ENCODE measurements around the gene ZRANB1.
A peak's percentile ranks its signal among the peaks of the same experiment; 100 is the strongest.
"Not testable (repeated sequence)": the region's sequence is repeated elsewhere in the genome, so short reads cannot be mapped to it uniquely, and the experiment has no call there.

ZRANB1 gene

GRCh38 chr10:124911124-124912067 is 30.5 kb upstream of the ZRANB1 start:
- Histone ChIP-seq H3K27ac (ENCODE audit: low read depth, low read length) (peak overlapping the region; percentile 21; the same call in 1 of the 2 replicates), H3K4me3 (ENCODE audit: low read depth, low read length) (no peak overlapping the region), H3K36me3 (ENCODE audit: insufficient read depth, low read length) (no peaks in the 10 kb centered on the region), H3K27me3 (ENCODE audit: insufficient read depth, low read length) (no peaks in the 10 kb centered on the region), H2AFZ (ENCODE audit: low read length, unreplicated experiment) (peak overlapping the region; percentile 82), H3K79me2 (ENCODE audit: control insufficient read depth, insufficient read depth, low read length, unreplicated experiment) (no peaks in the 10 kb centered on the region), H3K4me1 (ENCODE audit: control insufficient read depth, insufficient read depth, low read length, unreplicated experiment) (peaks cover 33% of the 10 kb centered on the region)

- no peak overlapping the region for H3K4me3 ChIP-seq (ENCODE audit: low read depth, low read length)
- no peak overlapping the region for H3K27ac ChIP-seq (ENCODE audit: low read depth, low read length)
- peaks cover 26% of the 10 kb centered on the region for H3K4me1 ChIP-seq (ENCODE audit: control insufficient read depth, insufficient read depth, low read length, unreplicated experiment)
These were observed 29.6 kb upstream of the ZRANB1 start for GRCh38 chr10:124912101-124912886.

GRCh38 chr10:124913167-124913566 is 28.8 kb upstream of the ZRANB1 start:
- Histone ChIP-seq H3K36me3 (ENCODE audit: insufficient read depth, low read length) (no peaks in the 10 kb centered on the region), H3K27ac (ENCODE audit: low read depth, low read length) (no peak overlapping the region), H3K27me3 (ENCODE audit: insufficient read depth, low read length) (no peaks in the 10 kb centered on the region), H2AFZ (ENCODE audit: low read length, unreplicated experiment) (no peak overlapping the region), H3K4me1 (ENCODE audit: control insufficient read depth, insufficient read depth, low read length, unreplicated experiment) (peaks cover 20% of the 10 kb centered on the region), H3K4me3 (ENCODE audit: low read depth, low read length) (no peak overlapping the region), H3K79me2 (ENCODE audit: control insufficient read depth, insufficient read depth, low read length, unreplicated experiment) (peaks cover 11% of the 10 kb centered on the region)

More at GRCh38 chr10:124912101-124912886, 29.6 kb upstream of the ZRANB1 start:
- Histone ChIP-seq H3K27me3 (ENCODE audit: insufficient read depth, low read length) (no peaks in the 10 kb centered on the region), H3K36me3 (ENCODE audit: insufficient read depth, low read length) (no peaks in the 10 kb centered on the region), H2AFZ (ENCODE audit: low read length, unreplicated experiment) (no peak overlapping the region), H3K79me2 (ENCODE audit: control insufficient read depth, insufficient read depth, low read length, unreplicated experiment) (peaks cover 3% of the 10 kb centered on the region)

- not testable (repeated sequence) for H2AFZ ChIP-seq (ENCODE audit: low read length, unreplicated experiment); H3K4me3 ChIP-seq (ENCODE audit: low read depth, low read length); H3K27ac ChIP-seq (ENCODE audit: low read depth, low read length); H3K27me3 ChIP-seq (ENCODE audit: insufficient read depth, low read length); H3K36me3 ChIP-seq (ENCODE audit: insufficient read depth, low read length)
- Histone ChIP-seq H3K79me2 (ENCODE audit: control insufficient read depth, insufficient read depth, low read length, unreplicated experiment) (peaks cover 24% of the 10 kb centered on the region), H3K4me1 (ENCODE audit: control insufficient read depth, insufficient read depth, low read length, unreplicated experiment) (peaks cover 27% of the 10 kb centered on the region)
These were observed 27.5 kb upstream of the ZRANB1 start for GRCh38 chr10:124914398-124914797.

GRCh38 chr10:124916098-124916584 is 25.8 kb upstream of the ZRANB1 start:
- Histone ChIP-seq H2AFZ (ENCODE audit: low read length, unreplicated experiment) (peak overlapping the region; percentile 53), H3K36me3 (ENCODE audit: insufficient read depth, low read length) (no peaks in the 10 kb centered on the region), H3K4me3 (ENCODE audit: low read depth, low read length) (peak overlapping the region; percentile 81), H3K27me3 (ENCODE audit: insufficient read depth, low read length) (no peaks in the 10 kb centered on the region), H3K79me2 (ENCODE audit: control insufficient read depth, insufficient read depth, low read length, unreplicated experiment) (peaks cover 40% of the 10 kb centered on the region), H3K27ac (ENCODE audit: low read depth, low read length) (peak overlapping the region; percentile 56), H3K4me1 (ENCODE audit: control insufficient read depth, insufficient read depth, low read length, unreplicated experiment) (peaks cover 31% of the 10 kb centered on the region)

GRCh38 chr10:124916585-124917427 is 25.1 kb upstream of the ZRANB1 start:
- Histone ChIP-seq H3K27me3 (ENCODE audit: insufficient read depth, low read length) (no peaks in the 10 kb centered on the region), H3K79me2 (ENCODE audit: control insufficient read depth, insufficient read depth, low read length, unreplicated experiment) (peaks cover 46% of the 10 kb centered on the region), H3K4me3 (ENCODE audit: low read depth, low read length) (peak overlapping the region; percentile 81), H3K36me3 (ENCODE audit: insufficient read depth, low read length) (no peaks in the 10 kb centered on the region), H3K4me1 (ENCODE audit: control insufficient read depth, insufficient read depth, low read length, unreplicated experiment) (peaks cover 30% of the 10 kb centered on the region), H2AFZ (ENCODE audit: low read length, unreplicated experiment) (peak overlapping the region; percentile 90), H3K27ac (ENCODE audit: low read depth, low read length) (peak overlapping the region; percentile 86)

GRCh38 chr10:124917428-124918190 is 24.3 kb upstream of the ZRANB1 start:
- H3K27ac ChIP-seq (ENCODE audit: low read depth, low read length): peak overlapping the region; percentile 81
- H3K36me3 ChIP-seq (ENCODE audit: insufficient read depth, low read length): no peaks in the 10 kb centered on the region
- H3K27me3 ChIP-seq (ENCODE audit: insufficient read depth, low read length): no peaks in the 10 kb centered on the region
- H3K4me1 ChIP-seq (ENCODE audit: control insufficient read depth, insufficient read depth, low read length, unreplicated experiment): peaks cover 27% of the 10 kb centered on the region
- peaks cover 52% of the 10 kb centered on the region for H3K79me2 ChIP-seq (ENCODE audit: control insufficient read depth, insufficient read depth, low read length, unreplicated experiment)
- H2AFZ ChIP-seq (ENCODE audit: low read length, unreplicated experiment): peak overlapping the region; percentile 90
- peak overlapping the region; percentile 81 for H3K4me3 ChIP-seq (ENCODE audit: low read depth, low read length)

- H2AFZ ChIP-seq (ENCODE audit: low read length, unreplicated experiment): no peak overlapping the region
- peak overlapping the region; percentile 81 for H3K4me3 ChIP-seq (ENCODE audit: low read depth, low read length)
- H3K27ac ChIP-seq (ENCODE audit: low read depth, low read length): peak overlapping the region; percentile 81
- H3K4me1 ChIP-seq (ENCODE audit: control insufficient read depth, insufficient read depth, low read length, unreplicated experiment): peaks cover 27% of the 10 kb centered on the region
- H3K27me3 ChIP-seq (ENCODE audit: insufficient read depth, low read length): no peaks in the 10 kb centered on the region
- H3K36me3 ChIP-seq (ENCODE audit: insufficient read depth, low read length): no peaks in the 10 kb centered on the region
- H3K79me2 ChIP-seq (ENCODE audit: control insufficient read depth, insufficient read depth, low read length, unreplicated experiment): peaks cover 59% of the 10 kb centered on the region
These were observed 23.6 kb upstream of the ZRANB1 start for GRCh38 chr10:124918191-124918830.

GRCh38 chr10:124918906-124919305 is 23.0 kb upstream of the ZRANB1 start:
- H3K27me3 ChIP-seq (ENCODE audit: insufficient read depth, low read length): no peaks in the 10 kb centered on the region
- H3K36me3 ChIP-seq (ENCODE audit: insufficient read depth, low read length): no peaks in the 10 kb centered on the region
- H3K27ac ChIP-seq (ENCODE audit: low read depth, low read length): peak overlapping the region; percentile 81
- H3K4me3 ChIP-seq (ENCODE audit: low read depth, low read length): peak overlapping the region; percentile 81
- no peak overlapping the region for H2AFZ ChIP-seq (ENCODE audit: low read length, unreplicated experiment)
- peaks cover 27% of the 10 kb centered on the region for H3K4me1 ChIP-seq (ENCODE audit: control insufficient read depth, insufficient read depth, low read length, unreplicated experiment)
- H3K79me2 ChIP-seq (ENCODE audit: control insufficient read depth, insufficient read depth, low read length, unreplicated experiment): peaks cover 64% of the 10 kb centered on the region

Data from ACC112 (cell line).